HepG2 (cell line): Measurements from ENCODE around the gene GATA5. TPM values are rescaled to one million over a fixed set of nuclear protein-coding genes. Genes with fewer than 3 reads are reported as not detected.
A peak's percentile ranks its signal among the peaks of the same experiment; 100 is the strongest.

Source experiments
- BCL6 ChIP-seq: IDR thresholded peaks from 2 replicates; pipeline ENCODE4 v1.6.1; 2016; ENCODE audit warnings: missing genetic modification reagents, missing compliant biosample characterization
- ERF ChIP-seq: IDR thresholded peaks from 2 replicates; pipeline ENCODE4 v1.6.1; 2018; ENCODE audit warnings: missing biosample characterization, missing genetic modification reagents
- HBP1 ChIP-seq: IDR thresholded peaks from 2 replicates; pipeline ENCODE4 v1.6.1; 2016; ENCODE audit warnings: low read depth, control low read depth
- HDAC2 ChIP-seq: sonication (generic); formaldehyde crosslinking; IDR thresholded peaks from 2 replicates; pipeline ENCODE4 v1.4.0; 2020; ENCODE audit warnings: missing genetic modification reagents
- ISX ChIP-seq: sonication (generic); formaldehyde crosslinking; conservative IDR thresholded peaks from 2 replicates; pipeline ENCODE4 v1.5.0; 2020; ENCODE audit warnings: missing genetic modification reagents
- KLF16 ChIP-seq, 2 experiments: sonication (generic) in 1 of 2; formaldehyde crosslinking in 1 of 2; IDR thresholded peaks; 2 replicates each; pipeline versions ENCODE4 v1.6.1 to v1.8.0; 2016 to 2023; ENCODE audit warnings: missing genetic modification reagents in 2 of 2, missing compliant biosample characterization in 1 of 2
- MAZ ChIP-seq, 2 experiments: sonication (generic) in 1 of 2; formaldehyde crosslinking in 1 of 2; IDR thresholded peaks; 2 replicates each; pipeline versions ENCODE4 v1.5.0 to v1.6.1; 2012 to 2020; ENCODE audit warnings: low read depth in 2 of 2, mild to moderate bottlenecking in 2 of 2, borderline replicate concordance in 1 of 2, improper control_type of control experiment in 1 of 2, low read length in 1 of 2, missing genetic modification reagents in 1 of 2, moderate library complexity in 1 of 2
- MED1 ChIP-seq: sonication (generic); formaldehyde crosslinking; IDR thresholded peaks from 2 replicates; pipeline ENCODE4 v1.4.0; 2020; ENCODE audit warnings: missing genetic modification reagents
- MEIS1 ChIP-seq: sonication (generic); formaldehyde crosslinking; IDR thresholded peaks from 2 replicates; pipeline ENCODE4 v1.9.0; 2021; ENCODE audit warnings: mild to moderate bottlenecking, missing genetic modification reagents, moderate library complexity, borderline replicate concordance
- MIXL1 ChIP-seq: IDR thresholded peaks from 2 replicates; pipeline ENCODE4 v1.6.1; 2016
- MLLT10 ChIP-seq: sonication (generic); formaldehyde crosslinking; IDR thresholded peaks from 2 replicates; pipeline ENCODE4 v1.4.0; 2020; ENCODE audit warnings: missing genetic modification reagents
- NR1H2 ChIP-seq: sonication (generic); formaldehyde crosslinking; IDR thresholded peaks from 2 replicates; pipeline ENCODE4 v1.8.1; 2022; ENCODE audit warnings: low read depth, missing genetic modification reagents, borderline replicate concordance
- PREB ChIP-seq: sonication (generic); formaldehyde crosslinking; IDR thresholded peaks from 2 replicates; pipeline ENCODE4 v1.4.0; 2020; ENCODE audit warnings: missing genetic modification reagents
- RAD51 ChIP-seq: fragments of 450-650 bp; IDR thresholded peaks from 2 replicates; pipeline ENCODE4 v1.6.1; 2016; ENCODE audit warnings: borderline replicate concordance
- SNAPC5 ChIP-seq: sonication (generic); formaldehyde crosslinking; IDR thresholded peaks from 2 replicates; pipeline ENCODE4 v1.8.1; 2023; ENCODE audit warnings: mild to moderate bottlenecking, missing genetic modification reagents, borderline replicate concordance
- SP1 ChIP-seq, 2 experiments: fragments of 450-650 bp in 1 of 2; sonication (generic) in 1 of 2; formaldehyde crosslinking in 1 of 2; IDR thresholded peaks; 2 replicates each; pipeline versions ENCODE4 v1.4.0 to v1.6.1; 2016 to 2020; ENCODE audit warnings: missing genetic modification reagents in 1 of 2
- SRF ChIP-seq: IDR thresholded peaks from 2 replicates; pipeline ENCODE4 v1.6.1; 2011; ENCODE audit warnings: mild to moderate bottlenecking, low read depth, low read length, moderate library complexity
- THYN1 ChIP-seq: sonication (generic); formaldehyde crosslinking; IDR thresholded peaks from 2 replicates; pipeline ENCODE4 v1.8.1; 2023; ENCODE audit warnings: low read depth, mild to moderate bottlenecking, moderate library complexity, missing genetic modification reagents, borderline replicate concordance
- XBP1 ChIP-seq: sonication (generic); formaldehyde crosslinking; IDR thresholded peaks from 2 replicates; pipeline ENCODE4 v1.5.0; 2020; ENCODE audit warnings: missing genetic modification reagents
- ZBTB7B ChIP-seq: sonication (generic); formaldehyde crosslinking; IDR thresholded peaks from 2 replicates; pipeline ENCODE4 v1.4.0; 2020; ENCODE audit warnings: missing genetic modification reagents
- ZFP1 ChIP-seq: IDR thresholded peaks from 2 replicates; pipeline ENCODE4 v1.6.1; 2016
- ZFYVE20 ChIP-seq: sonication (generic); formaldehyde crosslinking; IDR thresholded peaks from 2 replicates; pipeline ENCODE4 v1.8.0; 2023; ENCODE audit warnings: low read depth, mild to moderate bottlenecking, moderate library complexity, missing genetic modification reagents, borderline replicate concordance
- ZNF296 ChIP-seq: sonication (generic); formaldehyde crosslinking; conservative IDR thresholded peaks from 2 replicates; pipeline ENCODE4 v1.5.0; 2020; ENCODE audit warnings: mild to moderate bottlenecking, missing genetic modification reagents
- ZNF329 ChIP-seq: sonication (generic); formaldehyde crosslinking; IDR thresholded peaks from 2 replicates; pipeline ENCODE4 v1.9.0; 2021; ENCODE audit warnings: low read depth, mild to moderate bottlenecking, missing genetic modification reagents
- ZNF362 ChIP-seq: sonication (generic); formaldehyde crosslinking; IDR thresholded peaks from 2 replicates; pipeline ENCODE4 v1.4.0; 2020; ENCODE audit warnings: missing genetic modification reagents, mild to moderate bottlenecking, borderline replicate concordance
- ZNF547 ChIP-seq: sonication (generic); formaldehyde crosslinking; IDR thresholded peaks from 2 replicates; pipeline ENCODE4 v1.5.1; 2020; ENCODE audit warnings: mild to moderate bottlenecking, missing genetic modification reagents
- ZNF572 ChIP-seq: sonication (generic); formaldehyde crosslinking; IDR thresholded peaks from 2 replicates; pipeline ENCODE4 v1.5.1; 2020; ENCODE audit warnings: mild to moderate bottlenecking, missing genetic modification reagents
- ZNF775 ChIP-seq: sonication (generic); formaldehyde crosslinking; IDR thresholded peaks from 2 replicates; pipeline ENCODE4 v1.4.0; 2020; ENCODE audit warnings: missing genetic modification reagents, mild to moderate bottlenecking, moderate library complexity, borderline replicate concordance
- polyA plus RNA-seq, 8 experiments: library from polyadenylated mRNA; depleted of rRNA in 3 of 8; stranded (reverse) in 7 of 8; unstranded in 1 of 8; fragments of >200 nt; fragmentation: Illumina TruSeq in 4 of 8; extraction: Trizol in 4 of 8; gene quantifications; 2 replicates each; pipeline versions ENCODE4 v1.2.1 to v1.2.3, GENCODE V29; 2011 to 2016; ENCODE audit warnings: low read depth in 4 of 8, missing spikeins in 1 of 8, mixed read lengths in 1 of 8; ENCODE audit not compliant: insufficient read depth in 1 of 8
- total RNA-seq, 5 experiments: library from RNA; depleted of rRNA; stranded (reverse); fragments of >200 nt; fragmentation: Illumina TruSeq; extraction: Trizol; gene quantifications; 2 replicates each; pipeline ENCODE4 v1.2.3, GENCODE V29; 2016; ENCODE audit warnings: low read depth in 1 of 5

GATA5 gene
- total and polyA plus RNA-seq, 2 of the 13 experiments (the other 11 are each of a cell fraction or from before 2014, with no cell fraction given), result 0.12 to 0.20 TPM

DNA sequence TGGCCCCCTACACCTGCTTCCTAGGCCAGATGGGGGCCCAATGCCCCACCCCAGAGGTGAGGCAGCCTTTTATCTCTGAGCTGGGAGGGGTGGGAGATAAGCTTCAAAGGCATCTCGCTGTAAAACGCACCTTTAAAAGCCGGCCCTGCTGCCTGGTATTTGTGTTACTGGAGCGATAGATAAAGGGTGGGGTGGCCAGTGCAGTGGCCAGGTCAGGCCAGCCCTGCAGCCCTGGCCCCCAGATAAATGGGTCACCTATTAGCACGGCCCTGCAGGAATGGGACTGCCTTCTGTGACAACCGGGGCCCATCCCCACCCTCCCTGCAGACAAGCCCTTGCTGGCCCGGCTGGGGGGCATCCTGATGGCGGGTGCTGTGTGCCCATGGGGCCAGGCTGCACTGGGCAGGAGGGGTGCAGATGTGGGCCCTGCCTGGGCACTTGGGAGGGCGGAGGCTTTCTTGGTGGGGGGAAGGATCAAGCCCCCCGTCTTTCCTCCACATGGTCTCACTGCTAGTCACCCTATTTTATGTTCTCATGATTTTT, 45.4 kb downstream of the GATA5 start (continued):
- peak; percentile 74; the same call in 1 of the 2 replicates for TF ChIP-seq ZNF296 (CRISPR knock-in tag)
- TF ChIP-seq ZBTB7B (CRISPR knock-in tag), result peak; percentile 81
- TF ChIP-seq SNAPC5 (CRISPR knock-in tag), result no peak
- TF ChIP-seq HBP1 (CRISPR knock-in tag), result no peak
- no peak for TF ChIP-seq ZNF572 (CRISPR knock-in tag)
- TF ChIP-seq KLF16 (CRISPR knock-in tag; IDR thresholded peaks at IDR 0.05), result no peak
- no peak for TF ChIP-seq THYN1 (CRISPR knock-in tag)
- TF ChIP-seq RAD51, result no peak
- no peak for TF ChIP-seq ZFP1
- no peak for TF ChIP-seq ZNF775 (CRISPR knock-in tag)
- no peak for TF ChIP-seq ERF (CRISPR knock-in tag)
- TF ChIP-seq MLLT10, result no peak
- no peak for TF ChIP-seq SP1 (IDR thresholded peaks at IDR 0.05)
- TF ChIP-seq SP1 (CRISPR knock-in tag; IDR thresholded peaks at IDR 0.05), result no peak
- TF ChIP-seq MED1, result no peak
- TF ChIP-seq HDAC2 (CRISPR knock-in tag), result peak; percentile 36; the same call in 1 of the 2 replicates
- TF ChIP-seq ZNF362, result no peak
- no peak for TF ChIP-seq SRF
- no peak for TF ChIP-seq ZFYVE20 (CRISPR knock-in tag)
- TF ChIP-seq MEIS1, result no peak
- TF ChIP-seq BCL6 (CRISPR knock-in tag), result 0 out of 2 replicates have a peak, but pooled peaks have one; percentile 41
- TF ChIP-seq XBP1 (CRISPR knock-in tag), result no peak
- no peak for TF ChIP-seq MIXL1
- no peak for TF ChIP-seq PREB (CRISPR knock-in tag)
- no peak for TF ChIP-seq MAZ (IDR thresholded peaks at IDR 0.05; ENCODE audit: borderline replicate concordance, low read depth, low read length)
- TF ChIP-seq MAZ (CRISPR knock-in tag; IDR thresholded peaks at IDR 0.05; ENCODE audit: low read depth), result no peak
- TF ChIP-seq ZNF547 (CRISPR knock-in tag), result no peak
- no peak for TF ChIP-seq ISX (CRISPR knock-in tag)
- TF ChIP-seq ZNF329 (CRISPR knock-in tag), result no peak
- TF ChIP-seq NR1H2 (CRISPR knock-in tag), result no peak
